GM18951 (cell line): Measurements from ENCODE around the gene RBPJL.
"Not testable (repeated sequence)": the region's sequence is repeated elsewhere in the genome, so short reads cannot be mapped to it uniquely, and the experiment has no call there.

ENCODE experiments used
- POLR2A ChIP-seq: IDR thresholded peaks from 4 replicates; pipeline ENCODE4 v1.6.1; 2011; ENCODE audit warnings: mild to moderate bottlenecking; ENCODE audit not compliant: insufficient read length, insufficient read depth; ENCODE audit errors: extremely low read depth
- in situ Hi-C: fragments of 300-500 bp; cut with MboI; formaldehyde crosslinking; loops from one replicate; pipeline ENCODE4 v1.12.0; 2022; ENCODE audit warnings: low sequenced_read_pairs, mixed read lengths, inconsistent platforms; ENCODE audit not compliant: unreplicated experiment

RBPJL gene

DNA sequence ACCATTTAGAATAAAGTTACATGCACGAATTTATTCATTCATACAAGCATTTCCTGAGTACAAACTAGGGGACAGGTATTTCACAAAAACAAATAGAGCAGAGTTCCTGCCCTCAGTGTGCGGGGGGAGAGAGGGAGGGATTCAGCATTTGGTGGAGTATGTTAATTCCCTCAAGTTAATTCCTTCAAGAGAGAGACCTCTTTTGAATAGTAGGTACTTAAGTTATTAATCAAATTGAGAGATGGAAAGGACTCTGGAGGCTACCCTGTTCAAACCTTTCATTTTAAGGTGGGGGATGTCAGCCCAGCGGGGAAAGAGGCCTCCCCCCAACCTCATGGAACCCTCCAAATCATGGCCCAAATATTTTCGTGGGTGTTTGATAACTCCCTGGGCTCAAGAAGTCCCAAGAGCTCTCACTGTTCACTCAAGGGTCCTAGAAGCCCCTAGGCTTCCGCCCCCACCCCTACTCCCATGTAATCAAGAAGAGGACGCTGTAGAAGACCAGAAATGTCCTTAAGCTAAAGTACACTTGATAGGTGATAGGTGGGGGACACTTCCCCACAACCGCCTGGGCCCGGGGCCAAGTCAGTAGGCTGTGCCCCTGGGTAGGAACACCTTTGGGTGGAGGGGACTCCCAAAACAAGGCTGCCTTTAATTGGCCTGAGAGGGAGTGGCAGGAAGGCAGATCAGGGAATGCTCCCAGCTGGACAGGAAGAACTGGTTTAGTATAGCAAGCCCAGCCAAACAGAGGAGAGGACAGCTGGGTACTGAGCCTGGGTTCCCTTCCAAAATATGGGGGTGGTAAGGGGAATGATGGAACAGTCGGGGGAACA is 38.7 kb downstream of the RBPJL start:
- TF ChIP-seq POLR2A = no peak
- in situ Hi-C loops = loop anchor here (25.0 kb wide), 1 partner anchor 442 kb away; the partner anchor contains the start of genes DNTTIP1 and WFDC3

DNA sequence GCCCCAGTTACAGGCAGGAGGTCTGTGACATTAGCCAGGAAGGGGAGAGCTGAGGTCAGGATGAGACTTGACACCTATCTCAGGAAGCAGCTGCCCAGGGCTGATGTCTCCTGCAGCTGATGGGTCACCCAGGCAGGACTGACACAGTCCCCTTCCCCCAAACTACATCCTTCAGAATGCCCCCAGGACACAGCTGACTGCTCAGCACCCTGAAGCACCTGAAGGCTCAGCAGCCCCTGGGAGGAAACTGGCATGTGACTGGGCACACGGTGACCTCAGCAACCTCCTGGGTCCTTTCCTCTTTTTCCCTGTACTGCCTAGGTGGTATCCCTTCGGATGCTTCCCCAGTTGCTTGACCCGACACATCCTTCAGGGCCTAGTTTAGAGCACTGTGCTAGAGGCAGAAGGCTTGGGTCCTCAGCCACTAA is 39.7 kb downstream of the RBPJL start:
- in situ Hi-C loops = loop anchor here (25.0 kb wide), 1 partner anchor 441 kb away; the partner anchor contains the start of genes DNTTIP1 and WFDC3
- no peak for TF ChIP-seq POLR2A

DNA sequence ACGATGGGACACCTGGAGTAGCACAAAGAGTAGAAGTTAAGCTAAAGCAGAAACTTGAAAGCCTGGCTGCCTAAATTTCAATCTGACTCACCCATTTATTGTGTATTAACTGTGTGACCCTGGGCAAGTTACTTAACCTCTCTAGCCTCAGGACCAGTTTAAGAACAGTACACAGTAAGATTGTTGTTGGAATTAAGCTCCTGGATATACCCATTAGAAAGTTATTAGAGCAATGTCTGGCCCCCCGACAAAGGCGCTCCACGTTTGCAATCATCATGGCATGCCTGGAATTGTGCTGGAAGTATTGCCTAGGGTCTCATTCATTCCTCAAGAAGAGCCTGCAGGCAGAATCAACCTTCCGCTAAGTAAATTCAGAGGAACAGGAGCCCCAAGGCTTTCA is 40.2 kb downstream of the RBPJL start:
- in situ Hi-C loops = loop anchor here (25.0 kb wide), 1 partner anchor 440 kb away; the partner anchor contains the start of genes DNTTIP1 and WFDC3
- TF ChIP-seq POLR2A = no peak

DNA sequence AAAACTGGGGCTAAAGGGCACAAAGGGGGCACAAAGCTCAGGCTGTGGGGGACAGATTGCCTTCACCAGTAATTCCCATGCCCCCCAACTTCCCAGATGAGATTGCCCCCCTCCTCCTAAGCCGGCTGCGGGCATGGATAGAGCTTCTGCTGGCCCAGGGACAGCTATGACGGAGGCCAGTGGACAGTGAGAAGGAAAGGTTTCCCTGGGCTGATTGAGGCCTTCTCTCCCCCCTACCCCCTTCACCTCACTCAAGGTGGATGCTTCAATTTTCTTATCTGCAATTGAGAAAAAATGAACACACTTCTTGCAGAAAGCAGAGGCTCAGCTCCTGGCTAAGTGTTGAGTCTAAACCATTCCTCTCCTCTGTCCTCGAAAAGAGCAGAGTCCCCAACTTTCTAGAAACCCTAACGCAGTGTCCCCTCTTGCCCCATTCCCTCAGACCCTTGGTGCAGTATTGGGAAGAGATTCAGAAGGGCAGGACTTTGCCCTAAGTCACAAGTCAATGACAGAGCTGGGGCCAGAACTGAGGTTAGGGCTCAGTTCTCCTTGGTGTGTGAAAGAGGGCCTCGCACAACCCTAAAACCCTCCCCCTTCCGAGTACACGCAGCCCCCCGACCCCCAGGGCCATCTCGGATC is 40.8 kb downstream of the RBPJL start:
- no peak for TF ChIP-seq POLR2A
- in situ Hi-C loops = loop anchor here (25.0 kb wide), 1 partner anchor 440 kb away; the partner anchor contains the start of genes DNTTIP1 and WFDC3

DNA sequence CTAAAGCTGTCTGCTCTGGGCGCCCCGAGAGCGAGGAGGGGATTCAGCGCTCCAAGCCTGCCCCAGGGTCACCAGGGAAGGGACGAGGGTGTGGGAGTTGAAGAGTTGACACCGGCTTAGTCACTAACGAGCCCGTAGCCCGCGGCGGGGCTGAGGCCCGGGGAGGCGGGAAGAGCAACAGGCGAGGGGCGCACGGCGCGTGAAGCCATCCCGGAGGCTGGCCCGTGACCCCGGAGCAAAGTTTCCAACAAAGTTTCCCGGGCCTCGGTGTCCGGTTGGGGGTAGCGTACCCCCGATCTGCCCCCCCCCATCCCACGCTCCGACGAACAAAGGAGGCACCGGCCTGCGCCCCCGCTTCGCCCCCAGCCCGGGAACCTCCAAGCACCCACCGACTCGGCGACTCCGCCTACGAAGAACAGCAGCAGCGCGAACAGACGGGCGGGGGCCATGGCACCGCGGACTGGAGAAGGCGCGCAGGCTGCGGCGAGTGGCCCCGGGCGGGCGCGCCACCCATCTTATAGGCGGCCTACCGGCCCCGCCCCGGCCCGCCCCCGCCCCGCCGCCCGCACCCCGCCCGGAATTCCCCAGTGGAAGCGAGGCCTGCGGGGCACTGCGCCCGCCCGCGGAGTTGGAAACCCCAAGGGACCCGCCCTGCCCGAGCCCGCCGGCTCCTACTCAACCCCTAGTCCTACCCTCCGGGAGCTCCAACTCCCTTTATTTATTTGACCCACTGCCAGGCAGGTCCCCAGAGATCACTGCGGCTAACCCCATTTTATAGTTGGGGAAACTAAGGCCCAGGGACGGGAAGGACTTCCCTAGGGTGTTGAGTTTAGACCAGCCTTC is 41.5 kb downstream of the RBPJL start, which contains the start of gene SDC4:
Gene SDC4, minus strand, starts transcription at position 489 of the 843 bp plus-strand sequence. Its CDS starts 40 bp downstream, at position 449.
- in situ Hi-C loops = loop anchor here (25.0 kb wide), 1 partner anchor 439 kb away; the partner anchor contains the start of genes DNTTIP1 and WFDC3
- TF ChIP-seq POLR2A = peak; percentile 75

DNA sequence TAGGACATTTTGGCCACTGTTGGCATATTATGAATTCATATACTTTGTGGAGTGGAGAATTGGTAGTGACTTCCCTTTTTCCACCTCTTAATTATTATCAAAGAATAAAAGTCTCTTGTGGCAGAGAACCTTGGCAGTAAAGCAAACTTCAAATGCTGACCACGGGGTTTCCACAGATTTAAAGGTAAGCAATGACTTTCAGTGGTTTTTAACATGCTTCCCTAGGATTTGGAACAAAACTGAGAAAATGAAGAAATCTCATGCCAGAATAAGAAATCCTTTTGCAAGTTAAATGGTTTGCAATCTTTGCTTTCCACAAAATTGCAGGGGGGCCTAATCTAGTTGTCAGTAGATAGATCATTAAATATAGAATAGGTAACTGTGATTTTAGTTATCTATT is 43.6 kb downstream of the RBPJL start:
- in situ Hi-C loops = no loop called here
- no peak for TF ChIP-seq POLR2A

DNA sequence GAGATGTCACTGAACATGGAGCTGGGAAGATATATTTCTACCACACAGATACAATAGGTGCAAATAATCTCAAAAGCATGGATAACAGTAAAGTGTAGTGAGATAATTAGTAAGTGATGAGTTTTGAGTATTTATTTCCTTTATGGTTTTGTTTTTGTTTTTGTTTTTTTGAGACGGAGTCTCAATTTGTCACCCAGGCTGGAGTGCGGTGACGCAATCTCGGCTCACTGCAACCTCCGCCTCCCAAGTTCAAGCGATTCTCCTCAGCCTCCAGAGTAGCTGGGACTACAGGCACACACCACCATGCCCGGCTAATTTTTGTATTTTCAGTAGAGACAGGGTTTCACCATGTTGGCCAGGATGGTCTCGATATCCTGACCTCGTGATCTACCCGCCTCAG is 44.2 kb downstream of the RBPJL start:
- in situ Hi-C loops = not testable (repeated sequence)

DNA sequence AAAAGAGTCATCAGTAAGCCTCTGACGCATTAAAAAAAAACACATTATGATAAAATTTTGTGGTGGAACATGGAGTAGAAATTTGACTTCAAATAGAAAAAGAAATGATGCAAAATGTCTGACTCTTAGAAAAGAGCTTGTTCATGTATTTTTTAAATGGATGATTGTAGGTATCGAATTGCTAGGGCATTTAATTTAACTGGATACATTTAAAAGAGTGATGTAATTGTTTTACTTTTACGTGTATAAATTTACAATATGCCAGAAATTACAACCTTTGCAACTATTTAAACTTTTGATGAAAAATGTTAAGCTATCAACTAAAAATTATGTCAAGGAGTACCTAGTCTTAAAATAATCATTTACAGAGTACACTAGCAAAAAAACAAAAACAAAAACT is 46.1 kb downstream of the RBPJL start:
- in situ Hi-C loops = no loop called here
- TF ChIP-seq POLR2A = no peak

DNA sequence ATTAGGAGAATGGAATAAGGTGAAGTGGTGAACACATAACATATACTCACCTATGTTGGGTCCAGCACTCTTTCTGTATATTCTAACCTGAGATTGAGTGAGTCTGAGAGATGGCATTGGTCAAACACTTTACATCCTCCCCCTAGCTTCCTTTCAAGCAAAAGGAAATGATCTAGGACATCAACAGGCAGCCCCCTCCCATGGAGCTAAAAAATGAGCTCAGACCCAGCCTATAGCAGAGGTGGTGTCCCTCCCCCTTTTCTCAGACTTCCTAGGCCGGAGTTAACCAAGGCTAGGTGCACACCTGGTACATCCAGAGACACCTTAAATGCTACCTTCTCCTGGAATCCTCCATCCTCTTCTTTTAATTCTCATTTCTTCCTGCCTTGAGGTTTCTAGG is 47.1 kb downstream of the RBPJL start:
- in situ Hi-C loops = no loop called here
- no peak for TF ChIP-seq POLR2A

DNA sequence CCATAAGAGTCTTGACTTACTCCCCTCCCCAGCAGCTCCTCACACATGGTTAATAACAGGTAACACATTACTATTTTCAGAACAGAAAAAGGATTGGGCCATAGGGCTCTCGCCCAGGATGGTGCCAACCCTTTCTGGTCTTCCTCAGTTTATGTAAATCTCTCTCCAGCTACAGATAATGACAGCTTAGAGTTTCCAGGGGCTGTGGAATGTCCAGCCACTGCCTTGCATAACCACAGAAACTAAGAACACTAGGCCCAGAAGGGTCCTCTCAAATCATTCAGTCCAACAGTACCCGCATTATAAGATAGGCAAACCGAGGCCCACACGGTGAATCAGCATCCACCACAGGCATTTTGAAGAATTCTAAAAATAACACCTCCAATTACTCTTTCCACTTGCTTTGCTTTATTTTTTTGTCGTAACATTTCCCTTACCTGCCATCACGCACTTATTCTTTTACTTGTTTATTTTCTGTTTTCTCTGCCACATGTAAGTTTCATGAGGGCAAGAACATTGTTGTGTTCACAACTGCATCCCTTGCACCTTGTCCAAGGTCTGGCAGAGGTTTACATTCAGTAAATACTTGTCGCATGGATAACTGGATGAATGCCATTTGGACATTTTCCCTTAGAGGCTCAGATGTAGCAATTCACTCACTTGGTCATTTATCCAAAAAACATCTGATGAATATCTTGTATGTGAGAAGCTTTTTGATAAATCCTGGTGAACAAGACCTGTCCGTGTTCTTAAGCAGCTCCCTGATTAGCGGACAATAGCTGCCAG is 48.0 kb downstream of the RBPJL start:
- TF ChIP-seq POLR2A = no peak
- in situ Hi-C loops = no loop called here

DNA sequence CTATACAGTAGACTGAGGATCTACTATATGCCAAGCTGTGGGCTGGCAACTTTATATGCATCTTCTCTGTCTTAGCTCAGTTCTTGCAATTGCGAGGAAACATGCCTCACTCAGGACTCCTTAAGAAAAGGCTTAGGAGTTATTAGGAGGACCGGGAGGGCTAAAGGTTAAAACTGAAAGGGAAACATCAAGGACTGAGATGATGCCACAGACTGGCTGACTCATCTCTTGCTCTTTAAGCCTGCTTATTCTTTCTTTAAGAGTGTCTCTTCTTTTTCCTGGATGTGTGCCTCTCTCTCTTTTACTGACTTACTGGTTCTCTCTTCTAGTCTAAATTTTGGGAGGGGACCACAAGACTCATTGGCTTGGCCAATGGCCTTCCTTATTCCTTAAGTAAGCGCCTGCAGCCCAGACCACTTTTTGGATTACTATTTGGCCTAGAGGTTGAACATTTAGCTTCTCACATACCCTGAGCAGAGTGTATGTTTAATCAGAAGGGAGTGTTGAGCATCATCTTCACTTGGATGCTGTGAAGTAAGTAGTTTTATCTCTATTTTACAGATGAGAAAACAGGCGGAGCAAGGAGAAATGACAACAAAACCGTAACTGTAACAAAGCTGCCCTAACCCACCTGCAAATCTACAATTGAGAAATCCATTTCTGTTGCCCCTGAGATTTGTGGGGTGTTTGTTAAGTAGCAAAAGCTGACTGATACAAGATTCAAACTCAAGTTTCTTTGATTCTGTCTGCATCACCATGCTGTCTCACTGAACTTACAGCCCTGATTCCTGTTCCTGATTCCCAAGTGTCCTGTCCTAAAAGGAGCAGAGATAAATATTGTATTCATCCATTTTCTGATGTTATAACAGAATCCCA is 48.8 kb downstream of the RBPJL start:
- TF ChIP-seq POLR2A = no peak
- in situ Hi-C loops = no loop called here
